Fibroblast of skin of left quadriceps (primary cell): Measurements from ENCODE around the gene ATP6V0E1.

Source experiments
- DNase-seq, 2 experiments: peaks; one replicate each; pipeline ENCODE4 v3.0.0-alpha.2; 2013; ENCODE audit warnings: low read depth in 2 of 2

The ATP6V0E1 gene

GRCh38 chr5:173078878-173079277 is 95.3 kb downstream of the ATP6V0E1 start:
- no peak for DNase-seq
